SK-N-MC (cell line): ENCODE measurements around the gene DNAH9.

Experiments
- EZH2 ChIP-seq: fragments of 200-600 bp; sonication (generic); IDR thresholded peaks from one replicate; pipeline ENCODE4 v1.6.1; 2017; ENCODE audit warnings: antibody characterized with exemption
- POLR2AphosphoS5 ChIP-seq: IDR thresholded peaks from 2 replicates; pipeline ENCODE4 v1.6.1; 2012; ENCODE audit warnings: mild to moderate bottlenecking, low read depth, low read length, borderline replicate concordance

GRCh38 chr17:11739848-11740247 is 141.6 kb downstream of the DNAH9 start:
- TF ChIP-seq EZH2 (no peak), POLR2AphosphoS5 (no peak)
